A673 (cell line): ENCODE data around the gene EXOC8. TPM values are rescaled to one million over a fixed set of nuclear protein-coding genes. Genes with fewer than 3 reads are reported as not detected.

Source experiments
- BruUV-seq: library from RNA; stranded (reverse); fragments of 400-500 nt; replicated peaks from 2 replicates; lab custom pipeline; 2021; lab: Mats Ljungman, UMichigan
- CTCF ChIA-PET: fragments of 300-600 bp; sonication (Branson Sonifier 250); formaldehyde crosslinking; loops from one replicate; lab custom pipeline; 2022; ENCODE audit warnings: antibody characterized with exemption; lab: Charles Lee
- POLR2A ChIA-PET: fragments of 300-600 bp; sonication (Branson Sonifier 250); formaldehyde crosslinking; loops from one replicate; lab custom pipeline; 2022; ENCODE audit warnings: antibody characterized with exemption; ENCODE audit not compliant: low non-redundant PET; lab: Charles Lee
- DNase-seq: peaks from one replicate; pipeline ENCODE4 v3.0.0-alpha.2; 2015; ENCODE audit warnings: low spot score
- H3K27ac ChIP-seq: fragments of 200-600 bp; sonication (generic); 2 replicates; pipeline ENCODE4 v1.5.1; 2016; ENCODE audit warnings: mixed run types, low read depth, mild to moderate bottlenecking, mixed read lengths, antibody characterized with exemption, low read length; ENCODE audit not compliant: poor library complexity, severe bottlenecking
- H3K27me3 ChIP-seq: fragments of 200-600 bp; sonication (generic); replicated peaks from 2 replicates; pipeline ENCODE4 v1.6.1; 2017; ENCODE audit warnings: mixed run types, low read depth, mild to moderate bottlenecking, mixed read lengths, antibody characterized with exemption, low read length; ENCODE audit not compliant: insufficient read depth, poor library complexity
- H3K36me3 ChIP-seq: fragments of 200-600 bp; sonication (generic); 2 replicates; pipeline ENCODE4 v1.6.1; 2016; ENCODE audit warnings: mixed run types, mild to moderate bottlenecking, mixed read lengths, antibody characterized with exemption, low read length; ENCODE audit not compliant: insufficient read depth, poor library complexity, severe bottlenecking
- H3K4me1 ChIP-seq: fragments of 200-600 bp; sonication (generic); 2 replicates; pipeline ENCODE4 v1.6.1; 2017; ENCODE audit warnings: mixed run types, mild to moderate bottlenecking, mixed read lengths, antibody characterized with exemption, low read length; ENCODE audit not compliant: insufficient read depth, poor library complexity, severe bottlenecking
- H3K4me3 ChIP-seq: fragments of 200-600 bp; sonication (generic); 2 replicates; pipeline ENCODE4 v1.5.1; 2016; ENCODE audit warnings: low read depth, mixed run types, mild to moderate bottlenecking, mixed read lengths, low read length; ENCODE audit not compliant: poor library complexity, severe bottlenecking
- H3K9me3 ChIP-seq: fragments of 200-600 bp; sonication (generic); 2 replicates; pipeline ENCODE4 v1.6.1; 2016; ENCODE audit warnings: mixed run types, low read depth, mild to moderate bottlenecking, mixed read lengths, antibody characterized with exemption, low read length; ENCODE audit not compliant: poor library complexity, severe bottlenecking
- EZH2 ChIP-seq: fragments of 200-600 bp; sonication (generic); IDR thresholded peaks from 2 replicates; pipeline ENCODE4 v1.6.1; 2017; ENCODE audit warnings: borderline replicate concordance, low read depth, mild to moderate bottlenecking, mixed read lengths, antibody characterized with exemption, low read length; ENCODE audit not compliant: poor library complexity, severe bottlenecking
- intact Hi-C: fragments of 100-400 bp; cut with micrococcal nuclease; formaldehyde crosslinking; loops from one replicate; pipeline ENCODE4 v1.10.0; 2022; ENCODE audit not compliant: unreplicated experiment
- total RNA-seq: library from RNA; stranded (reverse); gene quantifications from 2 replicates; pipeline ENCODE4 v1.2.3, GENCODE V29; 2021
- TF ChIP-seq, protein P1 (sequence below): fragments of 300-800, 200-600 bp; sonication (generic); conservative IDR thresholded peaks from 2 replicates; pipeline ENCODE4 v1.5.1; 2017; ENCODE audit warnings: low read depth, mild to moderate bottlenecking, antibody characterized with exemption, low read length, moderate library complexity, mixed read lengths

Gene EXOC8
- total RNA-seq, 1 experiment from 2014 or later: 13.8 TPM

DNA sequence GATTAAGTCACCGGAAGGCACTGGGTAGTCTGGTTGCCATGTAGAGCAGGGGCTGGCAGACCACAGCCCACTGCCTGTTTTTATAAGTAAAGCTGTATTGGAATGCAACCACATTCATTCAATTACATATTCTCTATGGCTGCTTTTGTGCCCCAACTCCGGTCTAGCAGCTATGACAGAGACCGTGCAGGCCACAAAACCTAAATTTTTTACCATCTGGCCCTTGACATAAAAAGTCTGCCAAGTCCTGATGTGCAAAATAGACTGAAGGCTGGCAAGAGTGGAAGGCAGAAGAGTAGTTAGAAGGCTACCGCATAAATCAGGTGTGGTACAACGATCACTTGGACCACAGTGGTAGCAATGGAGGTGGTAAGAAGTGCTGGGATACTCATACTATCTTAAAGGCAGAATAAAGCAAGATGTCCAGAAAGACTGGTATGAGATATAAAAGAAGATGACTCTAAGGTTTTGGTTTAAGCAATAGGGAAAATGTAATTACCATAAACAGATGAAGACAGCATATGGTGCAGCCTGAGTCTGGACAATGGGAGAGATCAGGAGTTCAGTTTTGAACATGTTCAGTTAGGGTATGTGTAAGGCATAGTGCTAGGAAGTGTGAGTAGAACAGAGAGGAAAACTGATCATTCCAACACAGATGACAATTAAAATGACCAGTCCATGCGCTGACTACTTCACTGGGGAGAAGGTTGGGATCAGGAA lies 47.2 kb upstream of the EXOC8 start:
- BruUV-seq: no TSS peak
- H3K36me3 ChIP-seq: no peaks in the 10 kb centered on the region
- peaks cover 24% of the 10 kb centered on the region for H3K4me1 ChIP-seq
- no peaks in the 10 kb centered on the region for H3K9me3 ChIP-seq
- intact Hi-C loops: no loop called here
- TF ChIP-seq, protein P1, sequence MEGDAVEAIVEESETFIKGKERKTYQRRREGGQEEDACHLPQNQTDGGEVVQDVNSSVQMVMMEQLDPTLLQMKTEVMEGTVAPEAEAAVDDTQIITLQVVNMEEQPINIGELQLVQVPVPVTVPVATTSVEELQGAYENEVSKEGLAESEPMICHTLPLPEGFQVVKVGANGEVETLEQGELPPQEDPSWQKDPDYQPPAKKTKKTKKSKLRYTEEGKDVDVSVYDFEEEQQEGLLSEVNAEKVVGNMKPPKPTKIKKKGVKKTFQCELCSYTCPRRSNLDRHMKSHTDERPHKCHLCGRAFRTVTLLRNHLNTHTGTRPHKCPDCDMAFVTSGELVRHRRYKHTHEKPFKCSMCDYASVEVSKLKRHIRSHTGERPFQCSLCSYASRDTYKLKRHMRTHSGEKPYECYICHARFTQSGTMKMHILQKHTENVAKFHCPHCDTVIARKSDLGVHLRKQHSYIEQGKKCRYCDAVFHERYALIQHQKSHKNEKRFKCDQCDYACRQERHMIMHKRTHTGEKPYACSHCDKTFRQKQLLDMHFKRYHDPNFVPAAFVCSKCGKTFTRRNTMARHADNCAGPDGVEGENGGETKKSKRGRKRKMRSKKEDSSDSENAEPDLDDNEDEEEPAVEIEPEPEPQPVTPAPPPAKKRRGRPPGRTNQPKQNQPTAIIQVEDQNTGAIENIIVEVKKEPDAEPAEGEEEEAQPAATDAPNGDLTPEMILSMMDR: no peak
- TF ChIP-seq EZH2: no peak
- no peak for DNase-seq
- H3K4me3 ChIP-seq: no peak overlapping the region
- CTCF ChIA-PET: no interaction called here
- POLR2A ChIA-PET: no interaction called here
- H3K27me3 ChIP-seq: no peaks in the 10 kb centered on the region
- H3K27ac ChIP-seq: no peak overlapping the region

DNA sequence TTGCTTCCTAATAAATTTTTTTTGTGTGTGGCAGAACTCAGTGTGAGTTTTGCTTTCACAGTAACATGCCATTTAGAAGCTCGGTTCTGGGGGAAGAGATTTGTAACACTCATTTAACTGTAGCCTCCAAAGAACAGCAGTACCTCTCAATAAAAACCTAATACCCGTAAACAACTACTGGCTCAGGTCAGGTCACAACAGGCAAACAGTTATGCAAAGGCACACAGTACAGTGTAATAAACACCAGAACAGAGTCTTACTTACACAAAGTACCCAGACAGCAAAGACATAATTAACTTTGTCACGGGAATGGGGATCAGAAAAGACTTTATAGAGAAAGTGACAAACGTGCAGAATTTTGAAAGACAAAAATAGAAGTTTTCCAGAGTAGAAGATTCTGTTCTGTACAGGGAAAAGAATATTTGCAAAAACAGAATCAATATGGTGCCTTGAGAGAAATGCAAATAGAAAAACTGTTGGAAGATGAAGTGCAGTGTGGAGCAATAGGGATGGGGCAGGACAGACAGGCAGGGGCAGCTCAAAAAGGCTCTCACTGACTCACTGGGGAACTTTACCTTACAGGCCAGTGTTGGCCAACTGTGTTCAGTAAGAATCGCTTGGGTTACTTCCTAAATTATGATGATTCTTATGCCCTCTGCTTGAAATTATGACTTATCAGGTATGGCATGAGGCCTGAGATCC lies 45.7 kb upstream of the EXOC8 start:
- intact Hi-C loops: no loop called here
- Histone ChIP-seq H3K27me3 (no peaks in the 10 kb centered on the region), H3K4me1 (peaks cover 24% of the 10 kb centered on the region), H3K27ac (no peak overlapping the region), H3K9me3 (no peaks in the 10 kb centered on the region), H3K4me3 (no peak overlapping the region), H3K36me3 (no peaks in the 10 kb centered on the region)
- TF ChIP-seq, protein P1: no peak
- no peak for TF ChIP-seq EZH2
- CTCF ChIA-PET: no interaction called here
- no TSS peak for BruUV-seq
- POLR2A ChIA-PET: no interaction called here
- no peak for DNase-seq

DNA sequence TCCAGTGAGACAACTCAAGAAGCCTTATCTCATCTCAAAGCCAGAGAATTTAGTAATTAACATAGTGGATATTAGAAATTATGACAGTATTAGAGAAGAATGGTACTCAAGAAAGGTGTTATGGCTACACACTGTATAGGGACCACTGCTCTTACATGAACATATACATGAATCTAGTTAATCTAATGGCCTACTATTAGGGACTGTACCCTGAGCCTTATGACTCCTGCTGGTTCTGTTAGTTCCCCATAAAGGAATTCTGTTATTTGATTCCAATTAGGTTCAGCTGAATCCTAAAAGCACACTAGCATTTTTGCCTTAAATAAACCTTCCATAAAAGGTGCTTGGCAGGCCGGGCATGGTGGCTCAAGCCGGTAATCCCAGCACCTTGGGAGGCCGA lies 44.8 kb upstream of the EXOC8 start:
- H3K27ac ChIP-seq: no peak overlapping the region
- peaks cover 24% of the 10 kb centered on the region for H3K4me1 ChIP-seq
- no peak for DNase-seq
- BruUV-seq: no TSS peak
- intact Hi-C loops: no loop called here
- no peaks in the 10 kb centered on the region for H3K36me3 ChIP-seq
- ChIA-PET CTCF (no interaction called here), POLR2A (no interaction called here)
- no peak overlapping the region for H3K4me3 ChIP-seq
- no peaks in the 10 kb centered on the region for H3K9me3 ChIP-seq
- no peaks in the 10 kb centered on the region for H3K27me3 ChIP-seq
- no peak for TF ChIP-seq EZH2
- TF ChIP-seq, protein P1: no peak
